Loucy (cell line): ENCODE results near the gene OR6N2.

Experiments used
- H2AFZ ChIP-seq: fragments of 200-600 bp; sonication (generic); 2 replicates; pipeline ENCODE4 v1.6.0; 2016; ENCODE audit warnings: antibody characterized with exemption, mild to moderate bottlenecking, low read length, moderate library complexity
- H3F3A ChIP-seq: fragments of 200-600 bp; 2 replicates; pipeline ENCODE4 v1.6.0; 2016; ENCODE audit warnings: antibody characterized with exemption, low read depth, mild to moderate bottlenecking
- H3K27me3 ChIP-seq: fragments of 200-600 bp; sonication (generic); 2 replicates; pipeline ENCODE4 v1.6.1; 2014; ENCODE audit warnings: low read length, mild to moderate bottlenecking; ENCODE audit not compliant: insufficient read depth, poor library complexity, severe bottlenecking
- H3K36me3 ChIP-seq: fragments of 200-600 bp; sonication (generic); 2 replicates; pipeline ENCODE4 v1.6.1; 2016; ENCODE audit warnings: low read length; ENCODE audit not compliant: insufficient read depth
- H3K4me1 ChIP-seq: fragments of 200-600 bp; sonication (generic); 2 replicates; pipeline ENCODE4 v1.5.1; 2014; ENCODE audit warnings: low read length, mild to moderate bottlenecking; ENCODE audit not compliant: insufficient read depth, poor library complexity, severe bottlenecking
- H3K4me2 ChIP-seq: fragments of 200-600 bp; sonication (generic); 2 replicates; pipeline ENCODE4 v1.6.0; 2014; ENCODE audit warnings: antibody characterized with exemption, low read length, low read depth, mild to moderate bottlenecking; ENCODE audit not compliant: poor library complexity, severe bottlenecking
- H3K4me3 ChIP-seq: fragments of 200-600 bp; sonication (generic); 2 replicates; pipeline ENCODE4 v1.5.1; 2014; ENCODE audit warnings: low read length, mild to moderate bottlenecking, mixed read lengths; ENCODE audit not compliant: poor library complexity, severe bottlenecking
- H3K79me2 ChIP-seq: fragments of 200-600 bp; sonication (generic); 2 replicates; pipeline ENCODE4 v1.6.1; 2014; ENCODE audit warnings: low read length; ENCODE audit not compliant: insufficient read depth
- H3K9ac ChIP-seq: fragments of 200-600 bp; sonication (generic); 2 replicates; pipeline ENCODE4 v1.6.0; 2014; ENCODE audit warnings: mild to moderate bottlenecking, low read depth, low read length, moderate library complexity; ENCODE audit not compliant: poor library complexity, severe bottlenecking
- H3K9me2 ChIP-seq: fragments of 200-600 bp; sonication (generic); replicated peaks from 2 replicates; pipeline ENCODE4 v1.6.1; 2016; ENCODE audit warnings: low read depth, low read length, mixed read lengths
- H3K9me3 ChIP-seq: fragments of 200-600 bp; sonication (generic); 2 replicates; pipeline ENCODE4 v1.6.1; 2014; ENCODE audit warnings: mild to moderate bottlenecking, antibody characterized with exemption, low read length, low read depth; ENCODE audit not compliant: insufficient read depth
- H4K20me1 ChIP-seq: fragments of 200-600 bp; sonication (generic); 2 replicates; pipeline ENCODE4 v1.6.0; 2014; ENCODE audit warnings: antibody characterized with exemption, low read length, mild to moderate bottlenecking; ENCODE audit not compliant: insufficient read depth, poor library complexity, severe bottlenecking
- CTCF ChIP-seq: fragments of 200-600 bp; sonication (generic); conservative IDR thresholded peaks from 2 replicates; pipeline ENCODE4 v1.5.1; 2014; ENCODE audit warnings: mild to moderate bottlenecking, antibody characterized with exemption, low read length
- EZH2phosphoT487 ChIP-seq: fragments of 200-600 bp; IDR thresholded peaks from 2 replicates; pipeline ENCODE4 v1.6.1; 2018; ENCODE audit warnings: antibody characterized with exemption, mild to moderate bottlenecking, moderate library complexity, borderline replicate concordance

Gene OR6N2

GRCh38 chr1:158814970-158815369 is 34.0 kb upstream of the OR6N2 start:
- no peaks in the 10 kb centered on the region for H3K27me3 ChIP-seq
- no peaks in the 10 kb centered on the region for H3K36me3 ChIP-seq
- H3F3A ChIP-seq = no peaks in the 10 kb centered on the region
- peaks cover 20% of the 10 kb centered on the region for H3K4me1 ChIP-seq
- H3K9ac ChIP-seq = no peak overlapping the region
- H3K4me3 ChIP-seq = no peak overlapping the region
- no peak overlapping the region for H2AFZ ChIP-seq
- no peaks in the 10 kb centered on the region for H3K9me2 ChIP-seq
- no peak for TF ChIP-seq EZH2phosphoT487
- TF ChIP-seq CTCF = no peak
- no peaks in the 10 kb centered on the region for H4K20me1 ChIP-seq
- no peak overlapping the region for H3K4me2 ChIP-seq
- no peaks in the 10 kb centered on the region for H3K79me2 ChIP-seq
- no peaks in the 10 kb centered on the region for H3K9me3 ChIP-seq

- Histone ChIP-seq H3K27me3 (no peaks in the 10 kb centered on the region), H3K36me3 (no peaks in the 10 kb centered on the region), H4K20me1 (no peaks in the 10 kb centered on the region), H3F3A (no peaks in the 10 kb centered on the region), H3K9me3 (no peaks in the 10 kb centered on the region), H2AFZ (no peak overlapping the region), H3K79me2 (no peaks in the 10 kb centered on the region), H3K4me1 (peaks cover 2% of the 10 kb centered on the region), H3K9me2 (no peaks in the 10 kb centered on the region), H3K4me2 (no peak overlapping the region), H3K9ac (no peak overlapping the region), H3K4me3 (no peak overlapping the region)
- TF ChIP-seq EZH2phosphoT487 (no peak), CTCF (no peak)
Measured at GRCh38 chr1:158813164-158813563, 32.2 kb upstream of the OR6N2 start.

GRCh38 chr1:158812336-158812735 is 31.3 kb upstream of the OR6N2 start:
- Histone ChIP-seq H3K4me2 (no peak overlapping the region), H3K4me1 (no peaks in the 10 kb centered on the region), H3K4me3 (no peak overlapping the region), H3K9me2 (no peaks in the 10 kb centered on the region), H3K79me2 (no peaks in the 10 kb centered on the region), H3K9me3 (no peaks in the 10 kb centered on the region), H3K36me3 (no peaks in the 10 kb centered on the region), H4K20me1 (no peaks in the 10 kb centered on the region), H2AFZ (0 out of 2 replicates have a peak overlapping the region, but pooled peaks have one; percentile 40), H3K27me3 (no peaks in the 10 kb centered on the region), H3K9ac (no peak overlapping the region), H3F3A (no peaks in the 10 kb centered on the region)
- TF ChIP-seq EZH2phosphoT487 (no peak), CTCF (no peak)
